Measurements from ENCODE around the gene FGD5.

Gene FGD5

DNA sequence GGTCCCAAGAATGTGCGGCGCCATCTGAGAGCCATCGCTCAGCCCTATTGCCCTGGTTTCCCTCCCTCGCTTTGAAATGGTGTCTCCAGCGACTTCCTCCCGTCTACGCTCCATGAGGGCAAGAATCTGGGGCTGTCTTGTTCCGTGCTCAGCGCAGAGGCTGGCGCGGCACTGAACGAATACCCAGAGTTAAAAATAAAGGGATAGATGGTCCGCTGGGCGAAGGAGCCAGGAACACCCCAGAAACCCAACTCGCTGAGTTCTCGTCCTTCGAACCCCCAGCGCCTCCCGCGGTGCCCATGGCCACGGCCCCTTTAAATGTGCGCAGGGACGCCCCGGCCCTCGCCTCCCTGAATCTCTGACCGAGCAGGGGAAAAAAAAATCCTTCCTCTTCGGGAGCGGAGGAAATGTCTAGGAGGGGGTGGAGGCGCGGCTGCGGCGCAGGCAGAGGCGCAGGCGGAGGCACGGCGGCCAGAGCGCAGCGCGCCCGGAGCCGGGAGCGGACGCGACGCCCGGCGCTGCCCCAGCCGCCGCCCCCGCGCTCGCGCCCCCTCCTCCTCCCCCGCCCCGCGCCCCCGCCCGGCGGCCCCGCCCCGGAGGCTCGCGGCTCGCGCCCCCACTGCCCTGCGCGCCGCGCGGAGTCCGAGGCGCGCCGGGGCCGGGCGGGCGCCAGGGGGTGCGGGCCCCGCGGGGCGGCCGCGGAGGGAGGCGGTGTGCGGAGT, 8.5 kb upstream of the FGD5 start:
- TF ChIP-seq EZH2 (optimal IDR thresholded peaks at IDR 0.05; ENCODE audit: low read depth, low read length): no peak
- TF ChIP-seq, protein P1, sequence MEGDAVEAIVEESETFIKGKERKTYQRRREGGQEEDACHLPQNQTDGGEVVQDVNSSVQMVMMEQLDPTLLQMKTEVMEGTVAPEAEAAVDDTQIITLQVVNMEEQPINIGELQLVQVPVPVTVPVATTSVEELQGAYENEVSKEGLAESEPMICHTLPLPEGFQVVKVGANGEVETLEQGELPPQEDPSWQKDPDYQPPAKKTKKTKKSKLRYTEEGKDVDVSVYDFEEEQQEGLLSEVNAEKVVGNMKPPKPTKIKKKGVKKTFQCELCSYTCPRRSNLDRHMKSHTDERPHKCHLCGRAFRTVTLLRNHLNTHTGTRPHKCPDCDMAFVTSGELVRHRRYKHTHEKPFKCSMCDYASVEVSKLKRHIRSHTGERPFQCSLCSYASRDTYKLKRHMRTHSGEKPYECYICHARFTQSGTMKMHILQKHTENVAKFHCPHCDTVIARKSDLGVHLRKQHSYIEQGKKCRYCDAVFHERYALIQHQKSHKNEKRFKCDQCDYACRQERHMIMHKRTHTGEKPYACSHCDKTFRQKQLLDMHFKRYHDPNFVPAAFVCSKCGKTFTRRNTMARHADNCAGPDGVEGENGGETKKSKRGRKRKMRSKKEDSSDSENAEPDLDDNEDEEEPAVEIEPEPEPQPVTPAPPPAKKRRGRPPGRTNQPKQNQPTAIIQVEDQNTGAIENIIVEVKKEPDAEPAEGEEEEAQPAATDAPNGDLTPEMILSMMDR (IDR thresholded peaks at IDR 0.05; ENCODE audit: low read length): no peak
- no peak for TF ChIP-seq EZH2phosphoT487 (IDR thresholded peaks at IDR 0.05; ENCODE audit: low read length)
- Histone ChIP-seq H3F3A (ENCODE audit: insufficient read depth, low read length) (no peaks in the 10 kb centered on the region), H4K20me1 (ENCODE audit: insufficient read depth, low read length) (no peaks in the 10 kb centered on the region), H3K27me3 (replicated peaks; ENCODE audit: insufficient read depth, low read length) (peaks cover 67% of the 10 kb centered on the region), H3K36me3 (replicated peaks; ENCODE audit: insufficient read depth, low read length) (no peaks in the 10 kb centered on the region), H3K79me2 (ENCODE audit: low read length) (no peaks in the 10 kb centered on the region), H3K4me1 (ENCODE audit: low read length) (no peaks in the 10 kb centered on the region), H3K9ac (ENCODE audit: low read length) (no peak overlapping the region), H3K4me2 (ENCODE audit: low read depth, low read length) (no peak overlapping the region), H3K9me3 (replicated peaks; ENCODE audit: insufficient read depth, low read length) (no peaks in the 10 kb centered on the region), H2AFZ (ENCODE audit: low read length) (no peak overlapping the region), H3K9me2 (replicated peaks; ENCODE audit: insufficient read depth, low read length) (no peaks in the 10 kb centered on the region), H3K4me3 (ENCODE audit: low read length) (no peak overlapping the region), H3K27ac (ENCODE audit: low read length) (no peak overlapping the region)
- no peak for DNase-seq

DNA sequence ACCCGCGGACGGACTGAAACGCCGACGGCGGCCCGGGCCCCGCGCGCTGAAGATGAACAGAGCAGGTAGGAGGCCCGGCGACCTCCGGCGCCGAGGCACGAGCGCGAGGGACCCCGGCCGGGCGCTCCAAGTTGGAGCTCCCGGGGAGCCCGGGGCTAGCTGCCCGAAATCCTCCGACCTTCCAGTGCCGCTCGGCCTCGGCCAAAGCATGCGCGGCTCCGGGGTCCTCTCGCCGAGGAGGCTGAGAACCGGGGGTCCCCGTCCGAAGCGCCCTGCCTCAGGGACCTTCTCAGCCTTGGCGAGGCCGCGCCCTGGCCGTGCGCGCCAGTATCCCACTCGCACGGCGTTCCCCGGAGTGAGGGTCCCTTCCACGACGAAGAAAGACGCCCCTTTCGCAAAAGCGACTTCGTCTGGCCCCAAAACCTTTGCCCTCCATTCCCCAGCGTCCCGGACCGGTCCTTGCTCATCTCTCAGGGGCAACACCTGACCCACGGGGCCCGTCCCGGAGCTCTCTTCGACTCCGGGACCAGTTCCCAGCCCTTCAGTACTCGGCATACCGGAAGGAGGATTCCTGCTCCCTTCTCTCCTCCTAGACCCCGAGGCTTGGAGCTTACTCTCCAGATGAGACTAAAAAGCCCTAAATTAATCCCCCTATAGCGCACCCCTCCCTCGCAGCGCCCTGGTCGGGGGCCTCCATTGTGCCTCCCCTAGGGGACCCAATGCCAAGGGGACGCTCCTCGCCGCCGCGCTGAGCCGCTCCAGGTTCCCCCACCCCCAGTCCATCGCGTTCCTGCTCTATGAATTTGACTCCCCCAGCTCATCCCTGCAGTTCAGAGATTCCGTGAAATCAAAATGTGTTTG, 7.7 kb upstream of the FGD5 start:
- H3K27me3 ChIP-seq (replicated peaks; ENCODE audit: insufficient read depth, low read length): peaks cover 72% of the 10 kb centered on the region
- no peak overlapping the region for H3K4me3 ChIP-seq (ENCODE audit: low read length)
- no peaks in the 10 kb centered on the region for H3K79me2 ChIP-seq (ENCODE audit: low read length)
- no peaks in the 10 kb centered on the region for H3F3A ChIP-seq (ENCODE audit: insufficient read depth, low read length)
- no peaks in the 10 kb centered on the region for H3K9me2 ChIP-seq (replicated peaks; ENCODE audit: insufficient read depth, low read length)
- H3K36me3 ChIP-seq (replicated peaks; ENCODE audit: insufficient read depth, low read length): no peaks in the 10 kb centered on the region
- no peaks in the 10 kb centered on the region for H4K20me1 ChIP-seq (ENCODE audit: insufficient read depth, low read length)
- H3K27ac ChIP-seq (ENCODE audit: low read length): no peak overlapping the region
- no peaks in the 10 kb centered on the region for H3K4me1 ChIP-seq (ENCODE audit: low read length)
- DNase-seq: no peak
- no peak overlapping the region for H3K9ac ChIP-seq (ENCODE audit: low read length)
- TF ChIP-seq EZH2phosphoT487 (IDR thresholded peaks at IDR 0.05; ENCODE audit: low read length) (no peak), EZH2 (optimal IDR thresholded peaks at IDR 0.05; ENCODE audit: low read depth, low read length) (peak; percentile 69)
- no peak overlapping the region for H3K4me2 ChIP-seq (ENCODE audit: low read depth, low read length)
- no peak overlapping the region for H2AFZ ChIP-seq (ENCODE audit: low read length)
- no peaks in the 10 kb centered on the region for H3K9me3 ChIP-seq (replicated peaks; ENCODE audit: insufficient read depth, low read length)

DNA sequence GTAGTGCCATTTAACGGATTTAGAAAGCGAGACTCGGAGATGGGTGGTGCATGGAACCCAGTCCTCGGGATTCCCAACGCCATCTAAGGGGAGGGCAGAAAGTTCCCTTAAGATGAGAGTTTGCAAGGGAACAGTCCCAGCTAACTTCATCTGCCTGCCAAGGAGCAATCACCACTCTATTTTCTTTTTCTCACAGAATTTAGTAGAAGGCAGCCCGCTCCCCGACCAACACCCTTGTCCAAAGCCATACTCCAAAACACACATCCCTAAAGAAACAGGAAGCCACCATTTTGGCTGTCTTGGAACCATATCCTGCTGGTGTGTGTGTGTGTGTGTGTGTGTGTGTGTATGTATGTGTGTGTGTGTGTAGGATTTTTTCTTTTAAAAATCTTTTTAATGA, 7.1 kb upstream of the FGD5 start:
- Histone ChIP-seq H3K4me3 (ENCODE audit: low read length) (no peak overlapping the region), H2AFZ (ENCODE audit: low read length) (no peak overlapping the region), H3K4me2 (ENCODE audit: low read depth, low read length) (no peak overlapping the region), H3K27me3 (replicated peaks; ENCODE audit: insufficient read depth, low read length) (peaks cover 72% of the 10 kb centered on the region), H4K20me1 (ENCODE audit: insufficient read depth, low read length) (no peaks in the 10 kb centered on the region), H3K9me3 (replicated peaks; ENCODE audit: insufficient read depth, low read length) (no peaks in the 10 kb centered on the region), H3K27ac (ENCODE audit: low read length) (no peak overlapping the region), H3K79me2 (ENCODE audit: low read length) (no peaks in the 10 kb centered on the region), H3K9ac (ENCODE audit: low read length) (no peak overlapping the region), H3F3A (ENCODE audit: insufficient read depth, low read length) (no peaks in the 10 kb centered on the region), H3K4me1 (ENCODE audit: low read length) (no peaks in the 10 kb centered on the region), H3K9me2 (replicated peaks; ENCODE audit: insufficient read depth, low read length) (no peaks in the 10 kb centered on the region), H3K36me3 (replicated peaks; ENCODE audit: insufficient read depth, low read length) (no peaks in the 10 kb centered on the region)
- TF ChIP-seq EZH2phosphoT487 (IDR thresholded peaks at IDR 0.05; ENCODE audit: low read length): no peak
- TF ChIP-seq, protein P1 (IDR thresholded peaks at IDR 0.05; ENCODE audit: low read length): no peak
- TF ChIP-seq EZH2 (optimal IDR thresholded peaks at IDR 0.05; ENCODE audit: low read depth, low read length): no peak
- no peak for DNase-seq
